Activated CD4-positive, alpha-beta T cell treated with anti-CD3 and anti-CD28 coated beads, Interleukin-10, Interleukin-2, amounts not matched to agents 100 ng/mL and 50 ng/mL, durations not matched to agents 16 hours and 8 hours (primary cell): Measurements from ENCODE around the gene NUBPL.
"Not testable (repeated sequence)": the region's sequence is repeated elsewhere in the genome, so short reads cannot be mapped to it uniquely, and the experiment has no call there.

ENCODE experiments used
- DNase-seq: peaks from one replicate; pipeline ENCODE4 v3.0.0-alpha.2; 2020

The NUBPL gene

DNA sequence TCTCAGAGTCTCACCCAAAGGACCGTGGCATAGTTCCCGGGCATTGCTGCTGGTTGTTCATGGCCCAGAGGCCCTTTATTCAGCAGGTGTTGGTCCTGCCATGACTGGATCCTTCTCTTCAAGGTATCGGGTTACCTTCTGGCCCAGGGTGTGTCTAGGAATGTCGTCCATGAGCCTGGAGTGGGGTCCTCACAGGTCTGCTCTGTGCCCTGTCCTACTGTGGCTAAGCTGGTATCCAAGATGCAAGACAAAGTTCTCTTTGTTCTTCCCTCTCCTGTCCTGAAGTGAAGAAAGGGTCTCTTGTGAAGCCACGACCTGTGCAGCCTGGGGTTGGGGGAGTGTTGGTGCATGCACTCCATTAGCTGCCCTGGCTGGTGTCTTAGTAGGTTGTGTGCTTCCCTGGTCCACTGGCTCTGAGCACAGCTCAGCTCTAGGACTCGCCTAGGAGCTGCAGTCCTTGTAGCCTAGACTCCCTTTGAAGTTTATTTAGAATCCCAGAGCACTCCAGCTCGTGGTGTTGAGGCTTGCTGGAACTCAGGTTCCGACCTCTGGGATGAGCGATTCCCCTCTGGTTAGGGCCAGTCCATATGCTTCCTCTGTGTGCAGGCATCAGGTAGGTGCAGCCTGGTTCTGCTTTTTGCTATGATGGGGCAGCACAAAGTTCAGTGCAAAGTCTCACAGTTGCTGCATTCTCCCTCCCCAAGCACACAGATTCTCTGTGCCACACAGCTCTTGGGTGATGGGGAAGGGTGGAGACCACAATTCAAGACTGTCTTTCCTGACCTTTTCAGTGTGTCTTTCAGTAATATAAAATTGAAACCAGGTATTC, 117.4 kb downstream of the NUBPL start:
- DNase-seq = no peak

DNA sequence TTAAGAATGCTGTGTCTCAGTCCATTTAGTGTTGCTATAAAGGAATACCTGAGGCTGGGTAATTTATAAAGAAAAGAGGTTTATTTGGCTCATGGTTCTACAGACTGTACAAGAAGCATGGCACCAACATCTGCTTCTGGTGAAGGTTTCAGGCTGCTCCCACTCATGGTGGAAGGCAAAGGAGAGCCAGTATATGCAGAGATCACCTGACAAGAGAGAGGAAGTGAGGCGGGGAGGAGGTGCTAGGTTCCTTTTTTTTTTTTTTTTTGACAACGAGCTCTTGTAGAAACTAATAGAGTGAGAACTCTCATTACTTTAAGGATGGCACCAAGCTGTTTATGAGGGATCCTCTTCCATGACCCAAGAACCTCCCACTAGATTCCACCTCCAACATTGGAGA, 121.6 kb downstream of the NUBPL start:
- DNase-seq = no peak

- DNase-seq = no peak
Measured at GRCh38 chr14:31687726-31688125, 126.5 kb downstream of the NUBPL start.

DNA sequence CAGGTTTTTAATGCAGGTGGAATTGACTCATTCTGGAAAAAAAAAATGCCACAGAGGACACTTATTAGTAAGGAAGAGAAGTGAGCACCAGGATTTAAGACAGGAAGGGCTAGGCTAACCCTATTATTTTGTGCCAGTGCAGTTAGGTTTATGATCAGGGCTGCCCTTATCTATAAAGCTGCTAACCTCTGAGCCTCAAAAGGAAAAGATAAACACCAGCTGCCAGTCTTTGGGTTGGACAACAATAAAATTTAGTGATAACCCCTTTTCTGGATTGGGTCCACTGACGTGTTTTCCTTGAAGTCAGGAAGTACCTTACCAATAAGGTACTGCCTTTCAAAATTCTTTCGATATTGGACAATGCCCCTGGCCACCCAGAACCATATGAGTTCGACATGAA, 128.9 kb downstream of the NUBPL start:
- DNase-seq = no peak

DNA sequence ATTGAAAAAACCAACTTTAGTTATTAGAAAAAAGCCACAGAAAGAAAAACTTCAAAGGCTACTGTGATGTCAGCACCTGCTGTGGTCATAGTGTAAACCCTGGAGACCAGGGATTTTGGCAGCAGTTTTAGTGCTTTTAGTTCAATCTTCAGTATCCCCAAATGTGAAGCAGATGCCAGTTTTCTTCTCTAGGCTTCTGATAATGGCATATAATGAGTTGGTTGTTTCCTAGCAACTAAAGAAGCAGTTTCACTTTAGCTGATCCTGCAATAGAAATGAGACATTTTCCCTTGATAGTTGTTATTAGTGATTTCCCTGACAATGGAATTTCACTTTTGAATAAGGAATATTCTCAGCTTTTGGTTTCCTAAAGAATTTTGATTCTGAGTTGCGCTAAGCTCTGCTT, 131.2 kb downstream of the NUBPL start:
- no peak for DNase-seq

GRCh38 chr14:31696378-31696777, 135.2 kb downstream of the NUBPL start:
- no peak for DNase-seq

GRCh38 chr14:31699809-31700208, 138.6 kb downstream of the NUBPL start:
- no peak for DNase-seq

DNA sequence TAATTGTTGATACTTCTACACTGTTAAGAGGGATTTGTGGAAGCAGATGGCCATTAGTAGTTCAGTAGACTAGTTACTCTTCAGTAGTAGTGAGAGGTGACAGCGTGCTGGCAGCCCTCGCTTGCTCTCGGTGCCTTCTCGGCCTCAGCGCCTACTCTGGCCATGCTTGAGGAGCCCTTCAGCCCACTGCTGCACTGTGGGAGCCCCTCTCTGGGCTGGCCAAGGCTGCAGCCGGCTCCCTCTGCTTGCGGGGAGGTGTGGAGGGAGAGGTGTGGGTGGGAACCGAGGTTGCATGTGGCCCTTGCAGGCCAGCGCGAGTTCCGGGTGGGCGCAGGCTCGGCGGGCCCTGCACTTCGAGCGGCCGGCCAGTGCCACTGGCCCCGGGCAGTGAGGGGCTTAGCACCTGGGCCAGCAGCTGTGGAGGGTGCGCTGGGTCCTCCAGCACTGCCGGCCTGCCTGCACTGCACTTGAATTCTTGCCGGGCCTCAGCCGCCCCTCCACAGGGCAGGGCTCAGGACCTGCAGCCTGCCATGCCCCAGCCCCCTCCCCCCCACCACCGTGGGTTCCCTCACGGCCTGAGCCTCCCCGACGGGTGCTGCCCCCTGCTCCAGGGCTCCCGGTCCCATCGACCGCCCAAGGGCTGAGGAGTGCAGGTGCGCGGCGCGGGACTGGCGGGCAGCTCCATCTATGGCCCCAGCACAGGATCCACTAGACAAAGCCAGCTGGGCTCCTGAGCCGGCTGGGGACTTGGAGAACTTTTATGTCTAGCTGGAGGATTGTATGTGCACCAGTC, 139.3 kb downstream of the NUBPL start:
- DNase-seq = no peak

- no peak for DNase-seq
Measured at GRCh38 chr14:31702130-31702529, 140.9 kb downstream of the NUBPL start.

DNA sequence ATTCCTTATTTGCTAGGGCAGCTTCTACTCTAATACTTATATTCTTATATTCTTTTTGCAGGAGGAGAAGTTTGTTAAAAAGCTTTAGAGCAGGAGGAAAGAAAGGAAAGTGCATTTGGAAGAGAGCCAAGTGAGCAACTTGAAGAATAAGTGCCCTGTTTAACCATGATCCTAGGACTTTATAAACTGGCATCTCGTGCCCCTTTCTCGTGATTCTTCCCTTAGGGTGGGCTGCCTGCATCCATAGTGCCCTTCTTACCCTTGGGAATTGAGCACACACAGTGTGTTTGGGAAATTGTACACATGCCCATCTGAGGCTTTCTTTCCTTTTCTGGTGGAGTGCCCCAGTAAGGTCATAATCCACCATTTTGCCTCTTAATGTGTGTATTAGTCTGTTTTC, 141.9 kb downstream of the NUBPL start:
- DNase-seq = no peak

- DNase-seq = no peak
Measured at GRCh38 chr14:31705731-31706130, 144.5 kb downstream of the NUBPL start.

DNA sequence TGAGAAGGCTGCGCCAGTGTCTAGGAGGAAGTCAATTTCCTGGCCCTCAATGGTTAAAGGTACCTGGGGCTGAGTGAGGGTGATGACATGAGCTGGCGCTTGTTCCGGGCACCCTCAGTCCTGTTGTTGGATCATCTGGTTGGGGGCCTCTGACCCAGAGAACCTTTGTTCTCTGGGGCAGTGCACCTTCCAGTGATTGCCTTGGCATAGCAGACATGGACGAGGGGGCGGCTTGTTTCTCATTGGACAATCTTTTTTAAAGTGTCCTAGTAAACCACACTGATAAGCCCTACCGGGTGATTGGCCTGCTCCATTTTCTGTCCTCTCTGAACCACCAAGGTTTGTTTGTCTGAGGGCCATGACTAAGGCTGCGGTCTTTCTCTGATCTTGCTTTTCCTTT, 147.5 kb downstream of the NUBPL start:
- DNase-seq = not testable (repeated sequence)

DNA sequence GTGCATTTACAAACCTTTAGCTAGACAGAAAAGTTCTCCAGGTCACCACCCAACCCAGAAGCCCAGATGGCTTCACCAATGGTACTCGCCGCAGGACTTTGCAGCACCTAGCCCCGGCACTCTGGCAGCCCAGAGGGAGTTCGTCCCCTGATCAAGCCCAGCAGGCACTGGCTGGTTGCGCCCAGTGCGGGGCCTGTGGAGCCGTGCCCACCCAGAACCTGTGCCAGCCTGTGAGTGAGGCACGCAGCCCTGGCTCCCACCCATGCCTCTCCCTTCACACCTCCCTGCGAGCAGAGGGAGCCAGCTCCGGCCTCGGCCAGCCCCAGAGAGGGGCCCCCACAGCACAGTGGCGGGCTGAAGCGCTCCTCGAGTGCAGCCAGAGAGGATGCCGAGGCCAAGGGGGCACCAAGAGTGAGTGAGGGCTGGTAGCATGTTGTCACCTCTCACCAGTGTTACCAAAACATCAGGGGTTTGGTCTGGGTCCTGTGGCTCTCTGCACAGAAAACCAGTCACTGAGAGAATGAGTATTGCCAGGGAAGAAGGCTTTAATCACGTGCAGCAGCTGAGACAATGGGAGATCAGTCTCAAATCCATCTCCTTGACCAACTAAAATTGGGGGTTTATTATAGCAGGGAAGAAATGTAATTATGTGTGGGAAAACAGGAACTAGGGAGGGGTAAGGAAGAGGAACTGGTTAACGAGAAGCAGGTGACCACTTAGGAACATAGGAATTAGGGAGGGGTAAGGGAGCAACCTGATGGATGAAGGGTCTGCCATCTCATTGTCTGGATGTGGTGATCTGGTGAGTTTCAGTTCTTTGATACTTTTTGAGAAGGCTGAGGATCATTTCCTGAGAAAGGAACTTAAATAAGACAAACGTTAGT, 151.3 kb downstream of the NUBPL start:
- DNase-seq = no peak

DNA sequence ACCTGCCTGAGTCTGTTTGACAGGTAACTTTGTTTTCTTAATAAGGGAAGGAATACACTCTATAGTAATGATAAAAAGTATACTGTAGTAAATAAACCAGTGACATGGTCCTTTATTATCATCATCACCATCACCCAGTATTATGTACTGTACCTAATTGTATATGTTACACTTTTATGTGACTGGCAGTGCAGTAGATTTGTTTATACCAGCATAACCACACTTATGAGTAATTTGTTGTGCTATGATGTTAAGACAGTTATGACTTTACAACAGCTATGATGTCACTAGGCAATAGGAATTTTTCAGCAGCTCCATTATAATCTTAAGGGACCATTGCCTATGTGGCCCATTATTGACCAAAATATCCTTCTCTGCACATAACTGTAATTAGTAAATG, 155.0 kb downstream of the NUBPL start:
- peak; percentile 13 for DNase-seq

DNA sequence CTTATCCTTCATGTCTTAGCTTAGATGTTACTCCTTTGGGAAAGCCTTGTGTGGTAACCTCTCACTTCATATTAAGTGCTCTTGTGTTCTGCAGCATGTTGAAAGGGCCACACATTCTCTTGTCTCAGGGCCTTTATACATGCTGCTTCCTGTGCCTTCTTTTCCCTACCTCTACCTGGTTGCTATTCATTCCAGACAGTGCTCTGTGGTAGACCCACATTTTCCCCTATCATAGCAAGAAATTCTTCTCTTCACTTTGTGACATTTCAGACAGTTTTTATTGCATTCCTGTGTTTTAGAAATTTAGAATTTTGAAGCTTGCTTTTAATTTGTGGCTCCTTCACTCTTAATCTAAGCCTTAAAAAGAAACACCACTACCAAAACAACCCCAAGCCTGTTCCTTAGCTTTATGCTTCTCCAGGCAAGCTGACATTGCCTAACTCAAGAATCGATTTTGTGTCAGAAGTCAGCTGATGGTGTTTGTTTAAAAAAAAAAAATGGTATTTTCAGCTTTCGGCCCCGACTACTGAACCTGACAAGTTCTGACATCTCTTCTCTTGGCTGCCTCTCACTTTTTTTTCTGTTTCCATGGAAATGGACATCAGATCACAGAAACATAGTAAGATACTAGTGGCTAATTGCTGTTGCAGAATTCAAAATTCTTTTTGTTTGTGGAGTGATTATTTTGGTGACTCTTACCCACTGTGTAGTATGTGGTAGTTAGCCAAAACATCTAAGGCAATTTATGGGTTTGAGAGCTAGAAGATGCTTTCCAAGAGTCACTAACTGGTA, 156.3 kb downstream of the NUBPL start:
- no peak for DNase-seq

- DNase-seq = no peak
Measured at GRCh38 chr14:31718585-31718984, 157.4 kb downstream of the NUBPL start.

- no peak for DNase-seq
Measured at GRCh38 chr14:31718985-31719384, 157.8 kb downstream of the NUBPL start.

DNA sequence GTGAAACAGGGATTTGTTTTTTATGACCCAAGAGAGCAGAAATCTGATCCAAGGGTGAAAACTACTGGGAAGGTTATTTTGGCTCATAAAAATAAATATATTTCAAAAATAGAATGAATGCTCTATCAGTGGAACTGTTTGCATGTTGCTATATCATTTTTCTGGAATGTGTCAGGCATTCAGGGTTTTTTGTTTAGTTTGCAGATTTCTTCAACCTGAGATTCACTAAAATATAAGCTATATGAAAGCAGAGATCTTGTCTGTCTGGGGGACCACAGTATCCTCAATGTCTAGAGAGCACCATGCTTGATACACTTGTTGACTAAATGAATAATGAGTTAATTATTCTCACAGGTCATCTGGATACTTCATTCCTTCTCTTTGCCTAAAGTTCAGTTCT, 165.1 kb downstream of the NUBPL start:
- no peak for DNase-seq

DNA sequence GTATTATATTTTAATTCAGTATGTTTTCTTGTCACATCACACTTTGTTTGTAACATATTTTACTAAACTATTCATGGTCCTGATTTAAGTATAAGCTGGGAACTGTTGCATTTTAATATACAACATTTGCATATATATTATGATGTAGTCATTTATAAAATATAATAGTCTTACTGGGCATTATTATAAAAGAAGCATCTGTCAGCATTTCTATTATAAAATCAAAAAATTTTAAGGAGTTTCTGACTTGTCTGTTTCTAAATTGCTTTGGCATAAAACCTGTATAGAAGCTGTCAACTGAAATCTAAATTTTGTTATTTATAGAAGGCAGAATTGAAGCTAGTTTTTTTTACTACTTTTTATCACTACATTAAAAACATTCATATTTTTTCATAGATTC, 166.6 kb downstream of the NUBPL start:
- no peak for DNase-seq

- no peak for DNase-seq
Measured at GRCh38 chr14:31740688-31741087, 179.5 kb downstream of the NUBPL start.

DNA sequence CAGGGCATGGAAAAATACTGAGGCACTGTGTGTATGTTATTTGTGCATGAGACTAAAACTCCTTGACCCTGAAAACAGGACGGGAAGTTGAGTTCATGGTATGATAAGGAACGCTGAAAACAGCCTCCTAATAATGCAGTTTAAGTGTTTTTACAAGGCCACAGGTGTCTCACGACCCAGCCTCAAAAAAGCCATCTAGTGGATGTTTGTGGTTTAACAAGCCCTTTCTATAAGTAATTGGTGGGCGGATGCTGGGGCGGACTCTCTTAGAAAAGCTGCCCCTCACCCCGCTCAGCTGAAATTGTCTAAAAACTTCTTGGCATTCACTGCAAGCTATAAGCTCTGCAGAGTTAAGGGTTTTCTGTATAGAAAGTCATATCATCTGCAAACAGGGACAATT, 184.5 kb downstream of the NUBPL start:
- no peak for DNase-seq

GRCh38 chr14:31746326-31746725, 185.1 kb downstream of the NUBPL start:
- no peak for DNase-seq
